Activated effector memory CD4-positive, alpha-beta T cell treated with Interleukin-2 at 50 U/mL for 16 hours (primary cell): Measurements from ENCODE around the gene MTRF1L.
"Not testable (repeated sequence)": the region's sequence is repeated elsewhere in the genome, so short reads cannot be mapped to it uniquely, and the experiment has no call there.

Experiments used
- DNase-seq: peaks from one replicate; pipeline ENCODE4 v3.0.0-alpha.2; 2020

MTRF1L gene

GRCh38 chr6:153001767-153002612 is 519 bp downstream of the MTRF1L start:
- DNase-seq, result no peak

- DNase-seq, result not testable (repeated sequence)
Measured at GRCh38 chr6:153000790-153001189, 1.7 kb downstream of the MTRF1L start.

GRCh38 chr6:153000243-153000642 is 2.3 kb downstream of the MTRF1L start:
- no peak for DNase-seq

- DNase-seq, result not testable (repeated sequence)
Measured at GRCh38 chr6:152999538-152999937, 3.0 kb downstream of the MTRF1L start.

GRCh38 chr6:152993847-152994246 is 8.7 kb downstream of the MTRF1L start:
- no peak for DNase-seq

- no peak for DNase-seq
Measured at GRCh38 chr6:152993431-152993830, 9.1 kb downstream of the MTRF1L start.

GRCh38 chr6:152986978-152987377 is 15.5 kb downstream of the MTRF1L start:
- no peak for DNase-seq

GRCh38 chr6:152985300-152985699 is 17.2 kb downstream of the MTRF1L start:
- DNase-seq, result not testable (repeated sequence)

GRCh38 chr6:152984513-152984872 is 18.0 kb downstream of the MTRF1L start:
- DNase-seq, result no peak

GRCh38 chr6:152983637-152984512 is 18.6 kb downstream of the MTRF1L start:
- peak; percentile 60 for DNase-seq

GRCh38 chr6:152982904-152983636 is 19.4 kb downstream of the MTRF1L start, which contains the start of gene FBXO5:
Gene FBXO5 (minus strand): TSS chr6:152983041. CDS start chr6:152982959, 82 bp downstream.
- peak; percentile 98 for DNase-seq

- DNase-seq, result no peak
Measured at GRCh38 chr6:152981989-152982903, 20.3 kb downstream of the MTRF1L start.

- no peak for DNase-seq
Measured at GRCh38 chr6:152981219-152981618, 21.3 kb downstream of the MTRF1L start.

GRCh38 chr6:152980656-152981055 is 21.9 kb downstream of the MTRF1L start:
- no peak for DNase-seq

GRCh38 chr6:152979116-152979515 is 23.4 kb downstream of the MTRF1L start:
- DNase-seq, result no peak

- DNase-seq, result no peak
Measured at GRCh38 chr6:152978058-152978457, 24.5 kb downstream of the MTRF1L start.

GRCh38 chr6:152977556-152977955 is 25.0 kb downstream of the MTRF1L start:
- no peak for DNase-seq

GRCh38 chr6:152976749-152977148 is 25.8 kb downstream of the MTRF1L start:
- no peak for DNase-seq

- no peak for DNase-seq
Measured at GRCh38 chr6:152975204-152975915, 27.1 kb downstream of the MTRF1L start.

- no peak for DNase-seq
Measured at GRCh38 chr6:152973916-152974315, 28.6 kb downstream of the MTRF1L start.
